ENCODE results near the gene CDH13.

Gene CDH13

GRCh38 chr16:83390759-83391158 lies 764.0 kb downstream of the CDH13 start:
- H3K27me3 ChIP-seq (replicated peaks; ENCODE audit: control insufficient read depth, insufficient read depth, low read length): no peaks in the 10 kb centered on the region
- no peak for TF ChIP-seq CTCF (IDR thresholded peaks at IDR 0.05; ENCODE audit: insufficient read depth, low read length, poor library complexity, severe bottlenecking)

GRCh38 chr16:83392743-83393142 lies 766.0 kb downstream of the CDH13 start:
- no peak for DNase-seq (ENCODE audit: extremely low read depth, insufficient read length)
- H3K36me3 ChIP-seq (ENCODE audit: control insufficient read depth, insufficient read depth, low read length): no peaks in the 10 kb centered on the region
- H3K27me3 ChIP-seq (replicated peaks; ENCODE audit: control insufficient read depth, insufficient read depth, low read length): no peaks in the 10 kb centered on the region
- no peak overlapping the region for H3K4me3 ChIP-seq (replicated peaks; ENCODE audit: low read depth, low read length)
- no peak for TF ChIP-seq CTCF (IDR thresholded peaks at IDR 0.05; ENCODE audit: insufficient read depth, low read length, poor library complexity, severe bottlenecking)

More at GRCh38 chr16:83390759-83391158, 764.0 kb downstream of the CDH13 start:
- Histone ChIP-seq H3K36me3 (ENCODE audit: control insufficient read depth, insufficient read depth, low read length) (no peaks in the 10 kb centered on the region), H3K4me3 (replicated peaks; ENCODE audit: low read depth, low read length) (no peak overlapping the region)
- no peak for DNase-seq (ENCODE audit: extremely low read depth, insufficient read length)

GRCh38 chr16:83393196-83393981 lies 766.6 kb downstream of the CDH13 start:
- Histone ChIP-seq H3K27me3 (replicated peaks; ENCODE audit: control insufficient read depth, insufficient read depth, low read length) (no peaks in the 10 kb centered on the region), H3K4me3 (replicated peaks; ENCODE audit: low read depth, low read length) (no peak overlapping the region), H3K36me3 (ENCODE audit: control insufficient read depth, insufficient read depth, low read length) (no peaks in the 10 kb centered on the region)
- no peak for DNase-seq (ENCODE audit: extremely low read depth, insufficient read length)
- peak; percentile 28 for TF ChIP-seq CTCF (IDR thresholded peaks at IDR 0.05; ENCODE audit: insufficient read depth, low read length, poor library complexity, severe bottlenecking)

GRCh38 chr16:83397601-83398291 lies 771.0 kb downstream of the CDH13 start:
- TF ChIP-seq CTCF (IDR thresholded peaks at IDR 0.05; ENCODE audit: insufficient read depth, low read length, poor library complexity, severe bottlenecking): no peak
- Histone ChIP-seq H3K36me3 (ENCODE audit: control insufficient read depth, insufficient read depth, low read length) (no peaks in the 10 kb centered on the region), H3K27me3 (replicated peaks; ENCODE audit: control insufficient read depth, insufficient read depth, low read length) (no peaks in the 10 kb centered on the region), H3K4me3 (replicated peaks; ENCODE audit: low read depth, low read length) (no peak overlapping the region)
- DNase-seq (ENCODE audit: extremely low read depth, insufficient read length): no peak

- H3K4me3 ChIP-seq (replicated peaks; ENCODE audit: low read depth, low read length): no peak overlapping the region
- H3K27me3 ChIP-seq (replicated peaks; ENCODE audit: control insufficient read depth, insufficient read depth, low read length): no peaks in the 10 kb centered on the region
- no peak for DNase-seq (ENCODE audit: extremely low read depth, insufficient read length)
- H3K36me3 ChIP-seq (ENCODE audit: control insufficient read depth, insufficient read depth, low read length): no peaks in the 10 kb centered on the region
- peak; percentile 16 for TF ChIP-seq CTCF (IDR thresholded peaks at IDR 0.05; ENCODE audit: insufficient read depth, low read length, poor library complexity, severe bottlenecking)
Measured at GRCh38 chr16:83400234-83400633, 773.5 kb downstream of the CDH13 start.
